ENCODE data around the gene SLC37A2. TPM values are rescaled to one million over a fixed set of nuclear protein-coding genes. Genes with fewer than 3 reads are reported as not detected.

The SLC37A2 gene
- total RNA-seq, 1 donor from 2014 or later = 7.8 TPM

DNA sequence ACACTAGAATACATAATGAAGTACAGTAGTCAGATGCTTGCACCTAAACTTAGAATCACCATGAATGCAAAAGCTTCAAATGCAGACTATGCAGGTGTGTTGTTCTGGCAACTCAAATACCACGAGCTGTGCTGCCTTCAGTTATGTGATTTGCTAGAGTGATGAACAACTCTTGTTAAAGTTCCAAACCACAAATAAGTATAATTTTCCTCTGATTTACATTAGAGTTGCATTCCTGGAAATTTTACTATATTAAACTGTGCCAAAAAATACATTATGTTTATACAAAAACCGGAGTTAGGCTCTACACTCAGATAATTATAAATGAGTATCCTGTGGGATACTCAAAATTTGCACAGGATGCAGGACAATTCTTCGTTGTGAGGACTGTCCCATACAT, 45.4 kb downstream of the SLC37A2 start:
- no peak for DNase-seq (ENCODE audit: low spot score)

DNA sequence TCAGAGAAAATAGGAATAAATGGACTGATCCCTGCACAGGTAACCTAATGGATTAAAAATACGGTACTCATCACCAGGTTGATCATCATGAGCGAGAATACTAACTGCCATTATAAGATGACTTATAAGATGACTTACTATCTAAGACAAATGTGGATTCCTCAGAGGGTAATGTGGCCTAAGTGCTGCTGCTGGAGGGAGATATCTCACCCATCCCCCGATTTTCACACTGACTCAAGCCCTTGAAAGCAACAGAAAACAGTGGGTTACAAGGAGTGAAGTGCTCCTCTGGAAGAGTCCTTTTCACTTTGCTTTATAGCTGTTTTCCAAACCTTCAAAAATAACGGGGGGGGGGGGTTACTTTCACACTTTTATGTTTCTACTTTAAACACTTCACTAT, 47.4 kb downstream of the SLC37A2 start:
- DNase-seq (ENCODE audit: low spot score) = no peak

DNA sequence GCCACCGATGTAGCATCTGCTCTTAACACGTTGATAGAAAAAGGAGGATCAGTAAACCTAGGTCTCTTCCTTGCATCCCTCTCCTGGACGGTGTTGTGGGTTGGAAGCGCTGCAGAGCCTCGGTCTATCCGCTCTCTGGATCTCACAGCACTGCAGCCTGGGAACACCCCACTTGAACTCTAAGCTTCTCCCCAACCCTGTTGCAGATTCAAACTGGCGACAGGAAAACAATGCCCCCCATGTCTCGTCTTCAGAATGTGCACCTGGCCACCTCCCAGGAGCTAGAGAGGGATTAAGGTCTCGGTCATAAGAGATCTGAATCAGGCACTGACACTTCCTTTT, 47.9 kb downstream of the SLC37A2 start:
- DNase-seq (ENCODE audit: low spot score) = no peak

DNA sequence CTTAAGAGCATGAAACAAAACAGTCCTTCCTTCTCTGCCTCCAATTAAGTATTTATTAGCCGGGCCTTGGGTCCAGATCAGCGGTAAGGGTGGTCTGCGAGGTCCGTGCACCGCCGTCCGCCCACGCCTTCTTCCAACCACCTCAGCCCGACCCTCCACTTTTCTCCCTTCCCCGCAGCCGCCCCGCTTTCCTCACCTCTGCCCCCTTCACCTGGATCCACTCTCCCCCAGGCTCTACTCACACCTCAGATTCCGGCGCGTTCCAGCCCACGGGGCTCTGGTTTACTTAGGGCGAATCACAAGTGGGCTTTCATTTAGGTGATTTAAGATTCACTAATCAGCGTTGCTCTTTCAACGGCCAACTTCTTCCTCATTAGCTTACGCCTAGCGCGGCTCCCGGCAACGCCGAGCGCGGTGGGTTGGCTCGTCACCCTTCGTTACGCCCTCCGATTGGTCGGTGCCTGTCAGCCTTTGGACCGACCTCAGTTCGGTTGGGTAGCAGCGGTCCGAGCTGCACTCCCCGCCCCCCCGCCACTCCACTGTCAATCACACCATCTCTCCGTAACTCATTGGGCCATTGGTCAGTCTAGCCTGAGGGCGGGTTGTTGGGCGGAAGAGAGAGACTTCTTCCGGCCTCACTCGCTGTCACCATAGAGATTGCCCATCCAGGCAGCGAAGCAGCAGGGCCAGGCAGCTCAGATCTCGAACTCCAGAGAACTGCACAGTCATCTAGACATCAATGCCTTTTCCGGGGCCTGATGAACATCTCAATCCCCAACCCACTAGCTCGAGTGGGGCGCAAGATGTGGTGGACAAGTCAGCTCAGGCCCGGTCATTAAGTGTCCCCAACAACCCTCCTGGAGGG, 48.5 kb downstream of the SLC37A2 start, which contains the start of gene TMEM218:
Gene TMEM218, minus strand, starts transcription at position 284 of the 865 bp plus-strand sequence. CDS start 9,385 bp downstream, outside the sequence.
- DNase-seq (ENCODE audit: low spot score) = peak; percentile 100

GRCh38 chr11:125112208-125112604, 49.1 kb downstream of the SLC37A2 start:
- DNase-seq (ENCODE audit: low spot score) = no peak

GRCh38 chr11:125114518-125114917, 51.4 kb downstream of the SLC37A2 start:
- DNase-seq (ENCODE audit: low spot score) = no peak

GRCh38 chr11:125117429-125117828, 54.3 kb downstream of the SLC37A2 start:
- no peak for DNase-seq (ENCODE audit: low spot score)

- DNase-seq (ENCODE audit: low spot score) = no peak
Observed at GRCh38 chr11:125123194-125123946, 60.3 kb downstream of the SLC37A2 start.

GRCh38 chr11:125123947-125124617, 61.0 kb downstream of the SLC37A2 start:
- peak; percentile 37 for DNase-seq (ENCODE audit: low spot score)

DNA sequence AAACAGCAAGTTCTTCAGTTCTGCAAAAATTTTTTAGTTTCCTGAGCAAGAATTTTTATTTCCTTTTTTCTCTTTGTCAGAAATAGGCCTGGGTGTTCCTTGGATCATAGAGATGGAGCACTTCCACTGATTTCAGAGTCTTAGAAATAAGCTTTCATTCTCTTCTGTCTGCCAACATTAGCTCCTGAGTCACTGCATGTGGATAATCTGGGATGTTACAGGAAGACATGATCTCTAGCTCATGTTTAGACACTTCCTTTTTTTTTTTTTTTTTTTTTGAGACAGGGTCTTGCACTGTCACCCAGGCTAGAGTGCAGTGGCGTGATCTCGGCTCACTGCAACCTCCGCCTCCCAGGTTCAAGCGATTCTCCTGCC, 61.5 kb downstream of the SLC37A2 start:
- no peak for DNase-seq (ENCODE audit: low spot score)

DNA sequence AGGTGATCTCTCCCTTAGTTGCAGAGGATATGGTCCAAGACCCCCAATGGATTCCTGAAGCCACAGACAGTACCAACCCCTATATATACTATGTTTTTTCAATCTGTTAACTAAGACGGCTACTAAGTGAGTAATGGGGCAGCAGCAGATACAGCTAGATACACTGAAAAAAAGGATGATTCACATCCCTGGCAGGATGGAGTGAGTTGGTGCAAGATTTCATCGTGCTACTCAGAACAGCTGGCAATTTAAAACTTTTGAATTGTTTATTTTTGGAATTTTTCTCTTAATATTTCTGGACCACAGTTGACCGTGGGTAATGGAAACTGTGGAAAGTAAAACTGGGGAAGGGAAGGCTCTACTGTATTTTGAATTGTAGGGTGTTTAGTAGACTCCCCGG, 65.3 kb downstream of the SLC37A2 start:
- DNase-seq (ENCODE audit: low spot score) = no peak

- DNase-seq (ENCODE audit: low spot score) = no peak
Observed at GRCh38 chr11:125129316-125129993, 66.3 kb downstream of the SLC37A2 start.

DNA sequence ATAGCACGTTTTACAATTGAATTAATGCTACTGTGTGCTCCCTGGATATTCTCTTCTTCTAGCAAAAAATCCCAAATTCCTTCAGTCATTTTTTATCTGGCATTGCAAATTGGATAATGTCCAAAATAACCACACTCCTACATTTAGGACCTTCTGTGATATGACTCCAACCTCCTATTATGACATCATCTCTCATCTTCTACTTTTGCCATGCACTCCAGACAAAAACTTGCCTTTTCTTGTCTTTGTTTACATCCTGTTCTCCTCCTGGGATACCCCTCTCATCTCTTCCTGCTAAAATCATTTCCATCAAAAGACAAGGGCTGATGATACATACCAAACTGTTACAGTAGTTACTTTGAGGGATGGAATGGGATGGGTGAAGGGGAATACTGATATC, 69.0 kb downstream of the SLC37A2 start:
- no peak for DNase-seq (ENCODE audit: low spot score)

DNA sequence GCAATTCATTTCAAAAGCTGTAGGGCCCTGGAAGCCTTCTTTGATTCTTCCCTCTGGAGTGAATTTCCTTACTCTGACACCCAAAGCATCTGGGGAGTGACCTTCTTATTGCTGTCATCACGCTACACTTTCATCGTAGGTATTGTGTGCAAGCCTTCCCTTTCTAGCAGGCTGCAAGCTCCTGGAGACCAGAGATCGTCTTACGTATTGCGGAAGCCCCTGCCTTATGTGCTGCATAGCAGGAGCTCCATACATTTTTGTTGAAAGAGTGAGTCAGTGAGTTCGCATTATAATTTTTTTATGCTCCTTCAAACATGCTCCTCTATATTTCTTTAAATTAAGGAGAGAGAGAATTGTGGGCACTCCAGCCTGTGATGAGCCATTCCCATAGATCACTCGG, 69.5 kb downstream of the SLC37A2 start:
- no peak for DNase-seq (ENCODE audit: low spot score)

DNA sequence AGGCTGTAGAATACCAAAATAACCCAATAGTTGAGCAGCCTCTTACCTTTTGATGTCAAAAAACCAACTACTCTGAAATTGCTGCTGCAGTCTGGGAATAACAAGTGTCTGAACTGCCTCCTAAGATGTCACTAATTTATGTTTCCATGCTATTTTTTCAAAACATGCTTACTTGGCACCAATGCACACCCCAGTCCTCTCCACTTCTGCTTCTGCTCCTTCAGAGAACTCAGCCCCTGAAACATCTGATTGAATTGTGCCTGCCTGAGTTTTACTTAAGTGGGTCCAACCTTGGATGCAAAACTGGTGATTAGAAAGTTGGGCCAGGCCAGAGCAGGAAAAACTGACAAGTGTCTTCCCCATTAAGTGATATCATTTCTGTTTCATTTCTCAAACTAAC, 72.9 kb downstream of the SLC37A2 start:
- DNase-seq (ENCODE audit: low spot score) = no peak

GRCh38 chr11:125138966-125139365, 75.9 kb downstream of the SLC37A2 start:
- DNase-seq (ENCODE audit: low spot score) = no peak

DNA sequence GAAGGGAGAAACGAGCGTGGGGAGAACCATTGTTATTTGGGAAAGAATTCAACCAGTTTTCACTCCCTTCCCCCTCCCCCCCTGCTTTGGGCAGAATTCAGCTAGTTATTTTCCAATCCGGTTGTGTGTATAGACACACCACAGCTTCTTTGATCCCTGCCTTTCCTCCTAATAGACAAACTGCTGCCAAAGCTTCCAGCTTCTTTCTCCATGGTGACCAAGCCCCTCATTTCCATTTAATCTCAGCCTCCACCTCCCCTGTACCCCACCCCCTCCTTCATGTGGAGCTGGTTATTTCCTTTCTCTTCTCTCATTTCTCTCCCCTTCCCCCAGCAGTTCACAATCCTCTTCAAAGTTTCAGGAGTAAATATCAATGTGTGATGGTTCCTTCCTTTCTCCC, 76.7 kb downstream of the SLC37A2 start:
- DNase-seq (ENCODE audit: low spot score) = no peak

Other genes starting within 250 kb of the SLC37A2 start
- gene ROBO3, start 197.9 kb upstream of the SLC37A2 start, total RNA-seq = 12.9 TPM
- 13.8 TPM for gene ROBO4, start 165.4 kb upstream of the SLC37A2 start, total RNA-seq
- not detected for gene HEPN1, start 144.1 kb upstream of the SLC37A2 start, total RNA-seq
- gene HEPACAM, start 127.3 kb upstream of the SLC37A2 start, total RNA-seq = 0.37 TPM
- 0.49 TPM for gene CCDC15, start 109.1 kb upstream of the SLC37A2 start, total RNA-seq
- 18.7 TPM for gene TMEM218, start 48.3 kb downstream of the SLC37A2 start, total RNA-seq
- gene PKNOX2, start 101.4 kb downstream of the SLC37A2 start, total RNA-seq = 5.1 TPM